ENCODE measurements around the gene CBX6. TPM values are rescaled to one million over a fixed set of nuclear protein-coding genes. Genes with fewer than 3 reads are reported as not detected.

Gene CBX6
- total and polyA plus RNA-seq, 10 of the 15 experiments (the other 5 are each of a cell fraction or from before 2014, with no cell fraction given), result 3.6 to 142 (median 37.4) TPM

DNA sequence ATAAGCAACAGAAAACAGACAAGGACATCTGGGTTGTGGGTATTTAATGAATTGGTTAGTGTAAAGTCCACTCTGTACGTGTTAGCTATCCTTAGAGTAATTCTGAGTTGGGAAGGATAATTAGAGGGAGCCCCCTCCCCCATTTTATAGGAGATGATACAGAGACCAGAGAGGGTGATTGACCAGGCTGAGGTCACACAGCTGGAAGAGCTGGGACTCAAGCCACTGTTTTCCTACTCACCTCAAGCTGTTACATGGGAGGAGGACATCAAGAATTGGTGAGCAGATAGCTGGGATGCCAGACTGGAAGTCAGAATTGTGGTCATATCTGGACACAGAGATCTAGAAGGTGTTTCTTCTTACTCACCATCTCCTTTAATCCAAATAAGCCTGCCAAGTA is 19.5 kb downstream of the CBX6 start:
- DNase-seq (ENCODE audit: low read depth, low spot score) (no peak), ATAC-seq (no peak), FAIRE-seq (no peak)
- POLR2A ChIA-PET, result interaction anchor here (0.6 kb wide), 1 partner anchor 149 kb away, joined by 6 read pairs; no protein-coding TSS in a partner anchor
- Histone ChIP-seq H3K9ac (ENCODE audit: control insufficient read depth, insufficient read depth, low read length) (no peak overlapping the region), H4K20me1 (ENCODE audit: control insufficient read depth, insufficient read depth) (peaks cover 4% of the 10 kb centered on the region; the same call in 1 of the 2 replicates), H3K4me2 (ENCODE audit: control insufficient read depth, insufficient read depth) (no peak overlapping the region), H3K9me3 (replicated peaks; ENCODE audit: control insufficient read depth, insufficient read depth, low read length) (no peaks in the 10 kb centered on the region), H3K4me3 (no peak overlapping the region), H3K4me1 (ENCODE audit: control insufficient read depth, insufficient read depth, low read length) (no peaks in the 10 kb centered on the region), H3K79me2 (ENCODE audit: control insufficient read depth, insufficient read depth, low read length) (no peaks in the 10 kb centered on the region), H3K27me3 (replicated peaks in 1 of 2; ENCODE audit: control insufficient read depth in 2 of 2, insufficient read depth in 2 of 2, low read length in 1 of 2) (peaks cover 0 to 4% of the 10 kb centered on the region in 2 experiments; a peak in 3 of 4 replicates), H2AFZ (ENCODE audit: control insufficient read depth, low read depth, low read length) (no peak overlapping the region), H3K36me3 (ENCODE audit: control insufficient read depth in 2 of 2, insufficient read depth in 2 of 2, low read length in 1 of 2) (no peaks in the 10 kb centered on the region), H3K27ac (ENCODE audit: control insufficient read depth, insufficient read depth) (no peak overlapping the region)
- in situ Hi-C loops (cut with MboI), result no loop called here
- no peak for TF ChIP-seq EGR1 (IDR thresholded peaks at IDR 0.05; ENCODE audit: borderline replicate concordance in 1 of 2, low read depth in 2 of 2, low read length in 2 of 2)
- TF ChIP-seq POU2F2 (IDR thresholded peaks at IDR 0.05; ENCODE audit: borderline replicate concordance, low read depth, low read length), result no peak
- no peak for TF ChIP-seq TBL1XR1 (IDR thresholded peaks at IDR 0.05; ENCODE audit: low read depth, low read length)
- TF ChIP-seq, protein P1, sequence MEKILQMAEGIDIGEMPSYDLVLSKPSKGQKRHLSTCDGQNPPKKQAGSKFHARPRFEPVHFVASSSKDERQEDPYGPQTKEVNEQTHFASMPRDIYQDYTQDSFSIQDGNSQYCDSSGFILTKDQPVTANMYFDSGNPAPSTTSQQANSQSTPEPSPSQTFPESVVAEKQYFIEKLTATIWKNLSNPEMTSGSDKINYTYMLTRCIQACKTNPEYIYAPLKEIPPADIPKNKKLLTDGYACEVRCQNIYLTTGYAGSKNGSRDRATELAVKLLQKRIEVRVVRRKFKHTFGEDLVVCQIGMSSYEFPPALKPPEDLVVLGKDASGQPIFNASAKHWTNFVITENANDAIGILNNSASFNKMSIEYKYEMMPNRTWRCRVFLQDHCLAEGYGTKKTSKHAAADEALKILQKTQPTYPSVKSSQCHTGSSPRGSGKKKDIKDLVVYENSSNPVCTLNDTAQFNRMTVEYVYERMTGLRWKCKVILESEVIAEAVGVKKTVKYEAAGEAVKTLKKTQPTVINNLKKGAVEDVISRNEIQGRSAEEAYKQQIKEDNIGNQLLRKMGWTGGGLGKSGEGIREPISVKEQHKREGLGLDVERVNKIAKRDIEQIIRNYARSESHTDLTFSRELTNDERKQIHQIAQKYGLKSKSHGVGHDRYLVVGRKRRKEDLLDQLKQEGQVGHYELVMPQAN (conservative IDR thresholded peaks at IDR 0.05), result no peak
- no peak for TF ChIP-seq HCFC1 (IDR thresholded peaks at IDR 0.05; ENCODE audit: low read length)
- TF ChIP-seq EP300 (IDR thresholded peaks at IDR 0.05; ENCODE audit: borderline replicate concordance in 1 of 2, control insufficient read depth in 1 of 2, low read depth in 2 of 2, low read length in 2 of 2), result no peak
- no peak for TF ChIP-seq TCF7 (IDR thresholded peaks at IDR 0.05; ENCODE audit: borderline replicate concordance)
- no peak for TF ChIP-seq MTA3 (IDR thresholded peaks at IDR 0.05; ENCODE audit: borderline replicate concordance, low read length)
- 0% methylated on average over 1 of the region's 1 CpG for WGBS (ENCODE audit: insufficient coverage, insufficient replicate concordance, low lambda C conversion rate, missing lambda C conversion rate)
- no TSS peak for BruUV-seq (replicated peaks)
- SMC1A ChIA-PET (ENCODE audit: uncharacterized antibody, unreplicated experiment), result interaction anchor here (1.6 kb wide), 1 partner anchor 51 kb away, joined by 3 read pairs; no protein-coding TSS in a partner anchor
- intact Hi-C loops (cut with micrococcal nuclease; ENCODE audit: unreplicated experiment), result no loop called here
- CTCF ChIA-PET, result interaction anchor here (1.7 kb wide), 1 partner anchor 16 kb away, joined by 7 read pairs; no protein-coding TSS in a partner anchor
- RAD21 ChIA-PET (ENCODE audit: unreplicated experiment), result no interaction called here
